Panc1 (cell line): ENCODE data around the gene ATXN1L.

Experiments used
- POLR2AphosphoS5 ChIP-seq: IDR thresholded peaks from 2 replicates; pipeline ENCODE4 v1.6.1; 2012; ENCODE audit warnings: mild to moderate bottlenecking, low read depth, low read length, moderate library complexity
- SIN3A ChIP-seq: IDR thresholded peaks from 2 replicates; pipeline ENCODE4 v1.6.1; 2012; ENCODE audit warnings: low read depth, mild to moderate bottlenecking, low read length, moderate library complexity, borderline replicate concordance; ENCODE audit not compliant: insufficient read depth
- TF ChIP-seq, protein P1 (sequence below), 2 experiments: IDR thresholded peaks; 2 replicates each; pipeline ENCODE4 v1.6.1; 2011 to 2012; ENCODE audit warnings: low read depth in 2 of 2, control low read depth in 1 of 2, low read length in 1 of 2, mild to moderate bottlenecking in 1 of 2, moderate library complexity in 1 of 2; ENCODE audit not compliant: insufficient read depth in 1 of 2
- TF ChIP-seq, protein P2 (sequence below): fragments of 450-650 bp; IDR thresholded peaks from 2 replicates; pipeline ENCODE4 v1.5.1; 2017; ENCODE audit warnings: mild to moderate bottlenecking

DNA sequence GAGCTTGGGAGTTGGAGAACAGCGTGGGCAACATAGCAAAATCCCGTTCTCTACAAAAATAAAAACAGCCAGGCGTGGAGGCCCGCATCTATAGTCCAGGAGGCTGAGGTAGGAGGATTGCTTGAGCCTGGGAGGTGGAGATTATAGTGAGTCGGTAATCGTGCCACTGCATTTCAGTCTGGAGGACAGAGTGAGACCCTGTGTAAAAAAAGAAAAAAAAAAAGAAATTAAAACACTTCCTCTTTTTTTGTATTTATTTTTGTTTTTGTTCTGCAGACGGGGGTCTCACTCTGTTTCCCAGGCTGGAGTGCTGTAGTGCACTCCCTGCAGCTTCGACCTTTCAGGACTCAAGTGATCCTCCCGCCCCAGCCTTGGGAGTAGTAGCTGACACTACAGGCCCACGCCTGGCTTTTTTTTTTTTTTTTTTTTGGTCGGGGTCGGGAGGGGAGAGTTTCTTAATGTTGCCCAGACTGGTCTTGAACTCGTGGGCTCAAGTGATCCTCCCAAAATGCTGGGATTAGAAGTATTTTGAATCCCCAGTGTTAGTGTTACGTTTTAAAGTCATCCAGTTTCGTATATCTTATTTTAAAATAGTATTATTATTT is 51.1 kb downstream of the ATXN1L start:
- TF ChIP-seq, protein P1, sequence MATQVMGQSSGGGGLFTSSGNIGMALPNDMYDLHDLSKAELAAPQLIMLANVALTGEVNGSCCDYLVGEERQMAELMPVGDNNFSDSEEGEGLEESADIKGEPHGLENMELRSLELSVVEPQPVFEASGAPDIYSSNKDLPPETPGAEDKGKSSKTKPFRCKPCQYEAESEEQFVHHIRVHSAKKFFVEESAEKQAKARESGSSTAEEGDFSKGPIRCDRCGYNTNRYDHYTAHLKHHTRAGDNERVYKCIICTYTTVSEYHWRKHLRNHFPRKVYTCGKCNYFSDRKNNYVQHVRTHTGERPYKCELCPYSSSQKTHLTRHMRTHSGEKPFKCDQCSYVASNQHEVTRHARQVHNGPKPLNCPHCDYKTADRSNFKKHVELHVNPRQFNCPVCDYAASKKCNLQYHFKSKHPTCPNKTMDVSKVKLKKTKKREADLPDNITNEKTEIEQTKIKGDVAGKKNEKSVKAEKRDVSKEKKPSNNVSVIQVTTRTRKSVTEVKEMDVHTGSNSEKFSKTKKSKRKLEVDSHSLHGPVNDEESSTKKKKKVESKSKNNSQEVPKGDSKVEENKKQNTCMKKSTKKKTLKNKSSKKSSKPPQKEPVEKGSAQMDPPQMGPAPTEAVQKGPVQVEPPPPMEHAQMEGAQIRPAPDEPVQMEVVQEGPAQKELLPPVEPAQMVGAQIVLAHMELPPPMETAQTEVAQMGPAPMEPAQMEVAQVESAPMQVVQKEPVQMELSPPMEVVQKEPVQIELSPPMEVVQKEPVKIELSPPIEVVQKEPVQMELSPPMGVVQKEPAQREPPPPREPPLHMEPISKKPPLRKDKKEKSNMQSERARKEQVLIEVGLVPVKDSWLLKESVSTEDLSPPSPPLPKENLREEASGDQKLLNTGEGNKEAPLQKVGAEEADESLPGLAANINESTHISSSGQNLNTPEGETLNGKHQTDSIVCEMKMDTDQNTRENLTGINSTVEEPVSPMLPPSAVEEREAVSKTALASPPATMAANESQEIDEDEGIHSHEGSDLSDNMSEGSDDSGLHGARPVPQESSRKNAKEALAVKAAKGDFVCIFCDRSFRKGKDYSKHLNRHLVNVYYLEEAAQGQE (IDR thresholded peaks at IDR 0.05; ENCODE audit: insufficient read depth in 1 of 2, low read depth in 2 of 2, low read length in 1 of 2): no peak
- TF ChIP-seq POLR2AphosphoS5 (no peak), SIN3A (no peak)
- TF ChIP-seq, protein P2, sequence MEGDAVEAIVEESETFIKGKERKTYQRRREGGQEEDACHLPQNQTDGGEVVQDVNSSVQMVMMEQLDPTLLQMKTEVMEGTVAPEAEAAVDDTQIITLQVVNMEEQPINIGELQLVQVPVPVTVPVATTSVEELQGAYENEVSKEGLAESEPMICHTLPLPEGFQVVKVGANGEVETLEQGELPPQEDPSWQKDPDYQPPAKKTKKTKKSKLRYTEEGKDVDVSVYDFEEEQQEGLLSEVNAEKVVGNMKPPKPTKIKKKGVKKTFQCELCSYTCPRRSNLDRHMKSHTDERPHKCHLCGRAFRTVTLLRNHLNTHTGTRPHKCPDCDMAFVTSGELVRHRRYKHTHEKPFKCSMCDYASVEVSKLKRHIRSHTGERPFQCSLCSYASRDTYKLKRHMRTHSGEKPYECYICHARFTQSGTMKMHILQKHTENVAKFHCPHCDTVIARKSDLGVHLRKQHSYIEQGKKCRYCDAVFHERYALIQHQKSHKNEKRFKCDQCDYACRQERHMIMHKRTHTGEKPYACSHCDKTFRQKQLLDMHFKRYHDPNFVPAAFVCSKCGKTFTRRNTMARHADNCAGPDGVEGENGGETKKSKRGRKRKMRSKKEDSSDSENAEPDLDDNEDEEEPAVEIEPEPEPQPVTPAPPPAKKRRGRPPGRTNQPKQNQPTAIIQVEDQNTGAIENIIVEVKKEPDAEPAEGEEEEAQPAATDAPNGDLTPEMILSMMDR: no peak
